H1 (cell line): ENCODE results near the gene EHD4. TPM values are rescaled to one million over a fixed set of nuclear protein-coding genes. Genes with fewer than 3 reads are reported as not detected.

Experiments used
- CTCF ChIA-PET: fragments of 300-600 bp; sonication (Branson Sonifier 250); formaldehyde crosslinking; loops from one replicate; lab custom pipeline; 2021; ENCODE audit not compliant: partially characterized antibody; lab: Charles Lee
- POLR2A ChIA-PET: fragments of 300-600 bp; sonication (Branson Sonifier 250); formaldehyde crosslinking; loops from one replicate; lab custom pipeline; 2021; ENCODE audit warnings: inconsistent platforms; ENCODE audit not compliant: partially characterized antibody; lab: Charles Lee
- DNase-seq, 2 experiments: peaks; one replicate each; pipeline versions ENCODE4 v3.0.0 to v3.0.0-alpha.2; 2010 to 2022; ENCODE audit warnings: low spot score in 2 of 2, low read depth in 1 of 2, mixed read lengths in 1 of 2
- FAIRE-seq: peaks from 2 replicates; lab custom pipeline; 2011; peaks lifted over from hg19 to GRCh38; lab: Jason Lieb, UNC
- H2AFZ ChIP-seq: 2 replicates; pipeline ENCODE4 v1.8.1; 2012; ENCODE audit warnings: low read length, inconsistent platforms
- H2AK5ac ChIP-seq: 2 replicates; pipeline ENCODE4 v1.6.1; 2013; ENCODE audit warnings: low read depth, low read length
- H2BK120ac ChIP-seq: replicated peaks from 2 replicates; pipeline ENCODE3; 2013; ENCODE audit warnings: low read depth, low read length, inconsistent platforms
- H2BK12ac ChIP-seq: 2 replicates; pipeline ENCODE4 v1.6.1; 2013; ENCODE audit warnings: low read depth, low read length
- H2BK15ac ChIP-seq: 2 replicates; pipeline ENCODE4 v1.6.1; 2013; ENCODE audit warnings: low read length
- H2BK20ac ChIP-seq: 2 replicates; pipeline ENCODE4 v1.6.1; 2013; ENCODE audit warnings: low read length
- H2BK5ac ChIP-seq: 2 replicates; pipeline ENCODE4 v1.6.1; 2013; ENCODE audit warnings: low read depth, low read length
- H3K14ac ChIP-seq: 2 replicates; pipeline ENCODE4 v1.6.1; 2013; ENCODE audit warnings: inconsistent platforms; ENCODE audit not compliant: insufficient read length
- H3K18ac ChIP-seq: 2 replicates; pipeline ENCODE4 v1.6.1; 2013; ENCODE audit warnings: low read length; ENCODE audit errors: extremely low read depth
- H3K23ac ChIP-seq: 2 replicates; pipeline ENCODE4 v1.6.1; 2013; ENCODE audit warnings: inconsistent platforms; ENCODE audit not compliant: insufficient read length
- H3K23me2 ChIP-seq: 2 replicates; pipeline ENCODE4 v1.6.1; 2013; ENCODE audit warnings: low read depth, low read length
- H3K27ac ChIP-seq: 2 replicates; pipeline ENCODE4 v1.6.1; 2011; ENCODE audit warnings: low read depth, low read length, inconsistent platforms
- H3K27me3 ChIP-seq, 4 experiments: replicated peaks in 1 of 4; 1 replicate in 1 of 4; 2 replicates in 3 of 4; pipeline versions ENCODE4 v1.6.1 to v1.8.1; 2011 to 2013; ENCODE audit warnings: low read length in 3 of 4, mild to moderate bottlenecking in 3 of 4, inconsistent platforms in 2 of 4, mixed read lengths in 2 of 4, moderate library complexity in 1 of 4; ENCODE audit not compliant: control insufficient read depth in 3 of 4, insufficient read depth in 3 of 4; ENCODE audit errors: extremely low read depth in 1 of 4
- H3K36me3 ChIP-seq, 4 experiments: 2 replicates each; pipeline versions ENCODE4 v1.6.1 to v1.8.1; 2011 to 2013; ENCODE audit warnings: mild to moderate bottlenecking in 4 of 4, low read length in 3 of 4, moderate library complexity in 2 of 4, control low read depth in 1 of 4, inconsistent platforms in 1 of 4; ENCODE audit not compliant: insufficient read depth in 4 of 4, control insufficient read depth in 2 of 4
- H3K4ac ChIP-seq: replicated peaks from 2 replicates; pipeline ENCODE3; 2013; ENCODE audit warnings: low read length, low read depth, mixed read lengths, inconsistent platforms; ENCODE audit not compliant: insufficient read length
- H3K4me1 ChIP-seq, 4 experiments: replicated peaks in 1 of 4; 1 replicate in 1 of 4; 2 replicates in 3 of 4; pipeline versions ENCODE4 v1.6.1 to v1.8.1; 2011 to 2013; ENCODE audit warnings: low read length in 3 of 4, inconsistent platforms in 2 of 4, mixed read lengths in 1 of 4; ENCODE audit not compliant: insufficient read depth in 4 of 4, control insufficient read depth in 3 of 4
- H3K4me2 ChIP-seq, 2 experiments: 2 replicates each; pipeline versions ENCODE4 v1.6.1 to v1.8.1; 2011 to 2013; ENCODE audit warnings: low read depth in 2 of 2, low read length in 2 of 2, control low read depth in 1 of 2, inconsistent platforms in 1 of 2, mild to moderate bottlenecking in 1 of 2; ENCODE audit not compliant: insufficient read depth in 1 of 2
- H3K4me3 ChIP-seq, 4 experiments: fragments of 200-600, 300-600 bp in 1 of 4; sonication (generic), shearing (Covaris generic), sonication (Bioruptor Twin) in 1 of 4; 2 replicates each; pipeline versions ENCODE4 v1.5.1 to v1.8.1; 2011 to 2016; ENCODE audit warnings: low read length in 4 of 4, low read depth in 3 of 4, control low read depth in 2 of 4, inconsistent platforms in 2 of 4, mild to moderate bottlenecking in 2 of 4, mixed read lengths in 1 of 4, moderate library complexity in 1 of 4; ENCODE audit not compliant: insufficient read depth in 2 of 4; ENCODE audit errors: extremely low read depth in 1 of 4
- H3K56ac ChIP-seq: replicated peaks from 2 replicates; pipeline ENCODE3; 2013; ENCODE audit warnings: low read depth, mild to moderate bottlenecking, mixed read lengths, low read length, inconsistent platforms; ENCODE audit not compliant: insufficient read length
- H3K79me1 ChIP-seq: 2 replicates; pipeline ENCODE4 v1.6.1; 2013; ENCODE audit warnings: low read depth, low read length, control low read depth
- H3K79me2 ChIP-seq, 2 experiments: 2 replicates each; pipeline versions ENCODE4 v1.6.1 to v1.8.1; 2012 to 2013; ENCODE audit warnings: low read length in 2 of 2, mild to moderate bottlenecking in 2 of 2, inconsistent platforms in 1 of 2; ENCODE audit not compliant: insufficient read depth in 2 of 2, control insufficient read depth in 1 of 2
- H3K9ac ChIP-seq, 4 experiments: replicated peaks in 1 of 4; 1 replicate in 1 of 4; 2 replicates in 3 of 4; pipeline versions ENCODE4 v1.6.1 to v1.8.1; 2011 to 2013; ENCODE audit warnings: low read depth in 3 of 4, low read length in 3 of 4, control low read depth in 2 of 4, mild to moderate bottlenecking in 2 of 4, moderate library complexity in 2 of 4, inconsistent platforms in 1 of 4; ENCODE audit errors: extremely low read depth in 1 of 4
- H3K9me3 ChIP-seq, 2 experiments: 2 replicates each; pipeline versions ENCODE4 v1.6.1 to v1.8.1; 2012 to 2013; ENCODE audit warnings: mild to moderate bottlenecking in 2 of 2, moderate library complexity in 2 of 2, control low read depth in 1 of 2, inconsistent platforms in 1 of 2, low read depth in 1 of 2, low read length in 1 of 2, mixed read lengths in 1 of 2; ENCODE audit not compliant: insufficient read depth in 2 of 2
- H4K20me1 ChIP-seq, 2 experiments: replicated peaks in 1 of 2; 2 replicates each; pipeline versions ENCODE3 to v1.8.1; 2011 to 2013; ENCODE audit warnings: inconsistent platforms in 2 of 2, low read length in 2 of 2, mild to moderate bottlenecking in 1 of 2; ENCODE audit not compliant: insufficient read depth in 2 of 2, control insufficient read depth in 1 of 2
- H4K5ac ChIP-seq: 2 replicates; pipeline ENCODE4 v1.6.1; 2013; ENCODE audit warnings: low read length, low read depth, mixed read lengths, inconsistent platforms; ENCODE audit not compliant: insufficient read length
- H4K8ac ChIP-seq: 2 replicates; pipeline ENCODE4 v1.8.0; 2013; ENCODE audit warnings: mild to moderate bottlenecking, moderate library complexity, low read length, inconsistent platforms; ENCODE audit not compliant: insufficient read depth; ENCODE audit errors: extremely low read depth
- H4K91ac ChIP-seq: replicated peaks from 2 replicates; pipeline ENCODE3; 2013; ENCODE audit warnings: low read length, mixed read lengths, inconsistent platforms; ENCODE audit not compliant: insufficient read length
- JUN ChIP-seq: IDR thresholded peaks from 2 replicates; pipeline ENCODE4 v1.6.1; 2011; ENCODE audit warnings: low read depth, mild to moderate bottlenecking, improper control_type of control experiment, low read length
- RAD21 ChIP-seq, 2 experiments: IDR thresholded peaks in 1 of 2; conservative IDR thresholded peaks in 1 of 2; 2 replicates each; pipeline ENCODE4 v1.6.1; 2011; ENCODE audit warnings: low read depth in 2 of 2, low read length in 2 of 2, improper control_type of control experiment in 1 of 2, inconsistent platforms in 1 of 2, mild to moderate bottlenecking in 1 of 2, moderate library complexity in 1 of 2
- WGBS, 2 experiments: shearing (Covaris generic) in 1 of 2; methylation state at CpG; one replicate each; pipeline versions ENCODE4 v1.1.6 to v1.1.7; 2013 to 2015; ENCODE audit warnings: low lambda C conversion rate in 2 of 2, mixed read lengths in 2 of 2, inconsistent platforms in 1 of 2, low coverage in 1 of 2, missing lambda C conversion rate in 1 of 2; ENCODE audit not compliant: insufficient replicate concordance in 2 of 2, insufficient coverage in 1 of 2, insufficient read length in 1 of 2; ENCODE audit errors: extremely low coverage in 1 of 2, missing lambda C conversion rate in 1 of 2; 5-methylcytosine and 5-hydroxymethylcytosine counted together
- long read RNA-seq, 2 experiments: library from RNA in 1 of 2; library from capped mRNA in 1 of 2; stranded (forward); transcript quantifications; one replicate each; pipeline ENCODE4 v2.0.0, GENCODE V29; 2021; ENCODE audit warnings: inconsistent platforms in 1 of 2
- polyA minus RNA-seq, 3 experiments: library from RNA; depleted of rRNA, polyadenylated mRNA; stranded (reverse); fragments of >200 nt; gene quantifications; 1 replicate in 2 of 3; 2 replicates in 1 of 3; pipeline ENCODE4 v1.2.3, GENCODE V29; 2011
- polyA plus RNA-seq, 7 experiments: library from polyadenylated mRNA; depleted of rRNA in 3 of 7; stranded (reverse) in 5 of 7; unstranded in 2 of 7; fragments of >200 nt in 5 of 7; fragments of 200-250 nt in 2 of 7; gene quantifications; 1 replicate in 5 of 7; 2 replicates in 1 of 7; 4 replicates in 1 of 7; pipeline versions ENCODE4 v1.2.1 to v1.2.3, GENCODE V29; 2011 to 2013; ENCODE audit warnings: missing spikeins in 2 of 7, mixed read lengths in 2 of 7
- total RNA-seq: library from RNA; stranded (reverse); fragmentation: NEBNext Ultra II Directional; extraction: Animal tissue kit (Norgen Biotek cat#: 25700); gene quantifications from 2 replicates; pipeline ENCODE4 v1.2.1, GENCODE V29; 2021

Gene EHD4
- 24.5 and 25.6 TPM in 2 replicates for total RNA-seq
- 17.5 and 19.8 TPM in 2 replicates for polyA plus RNA-seq (2011; rRNA removed)
- polyA plus RNA-seq (2011; cell fraction: cytosol; rRNA removed): 18.3 TPM
- 17.6 TPM for polyA plus RNA-seq (2011; cell fraction: nucleus; rRNA removed)
- polyA plus RNA-seq (2012, experiment 1 of 2): 17.4 to 19.9 TPM (median 19.3 TPM) in 4 replicates
- 19.4 TPM for polyA plus RNA-seq (2012, experiment 2 of 2)
- polyA plus RNA-seq (2013, experiment 1 of 2): 12.8 TPM
- polyA plus RNA-seq (2013, experiment 2 of 2): 13.5 TPM
- polyA minus RNA-seq (2011; rRNA and poly(A)+ RNA removed): 23.8 TPM in 2 replicates
- 16.7 TPM for polyA minus RNA-seq (2011; cell fraction: cytosol; rRNA and poly(A)+ RNA removed)
- 25.9 TPM for polyA minus RNA-seq (2011; cell fraction: nucleus; rRNA and poly(A)+ RNA removed)
- long read RNA-seq, experiment 1, full-length matches to known transcripts: 9 of 50 reads
- long read RNA-seq, experiment 1, partial matches to known transcripts: 6 of 50 reads
- long read RNA-seq, experiment 1, other reads (novel, unspliced or antisense): 35 of 50 reads
- long read RNA-seq, experiment 2, partial matches to known transcripts: 0 of 14 reads
- long read RNA-seq, experiment 2, other reads (novel, unspliced or antisense): 14 of 14 reads

DNA sequence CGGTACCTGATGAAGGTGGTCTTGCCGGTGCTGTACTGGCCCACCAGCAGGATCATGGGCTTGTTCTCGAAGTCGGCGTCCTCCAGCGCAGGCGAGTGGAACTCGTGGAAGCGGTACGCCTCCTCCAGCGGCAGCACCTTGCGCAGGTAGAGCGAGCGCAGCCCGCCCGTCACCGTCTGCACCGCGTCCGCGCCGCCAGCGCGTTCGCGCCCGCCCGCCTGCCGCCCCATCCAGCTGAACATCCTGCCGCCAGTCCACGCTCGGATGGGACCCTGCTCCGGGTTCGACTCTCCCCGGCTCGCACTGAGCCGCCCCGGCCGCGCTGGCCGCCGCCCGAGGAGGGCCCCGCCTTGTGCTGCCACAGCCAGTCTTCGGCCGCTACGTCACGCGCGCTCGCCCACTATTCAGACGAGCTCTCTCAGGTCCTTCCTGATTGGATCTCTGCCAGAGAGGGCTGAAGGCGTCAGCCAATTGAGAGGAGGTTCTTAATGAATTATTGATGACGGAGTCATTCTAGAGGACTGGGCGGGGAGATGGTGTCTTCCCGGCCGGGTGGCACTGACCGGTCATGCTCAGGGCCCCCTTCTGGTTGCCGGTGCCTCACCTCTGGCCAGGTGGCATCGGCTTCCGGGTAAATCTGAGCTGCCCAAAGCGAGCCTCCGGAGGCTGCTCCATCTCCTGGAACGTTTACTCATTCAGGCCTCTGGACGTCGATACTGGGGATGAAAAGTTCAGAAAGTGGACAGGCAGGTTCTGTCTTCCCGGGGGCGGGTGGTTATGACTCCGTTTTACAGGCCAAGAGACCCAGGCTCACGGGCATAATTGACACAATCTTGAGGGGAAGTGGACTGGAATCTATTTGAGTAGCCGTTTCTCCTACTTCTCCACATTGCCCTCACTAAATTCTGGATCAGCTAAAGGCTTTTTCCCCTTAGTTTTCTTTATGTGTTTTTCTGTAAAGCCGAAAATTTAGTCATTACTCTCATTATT, at the start of gene EHD4:
Gene EHD4 (minus strand): TSS at position 305 of the 990 bp plus-strand sequence. CDS start 63 bp downstream, at position 242.
- Histone ChIP-seq H3K4ac (peak within 1 kb of the TSS; percentile 89), H3K9ac (peak within 1 kb of the TSS; percentile 73 to 94 (median 86)), H2AK5ac (0 out of 2 replicates have a peak within 1 kb of the TSS, but pooled peaks have one; percentile 59), H3K27me3 (no peaks in the 10 kb centered on the region), H4K8ac (peak within 1 kb of the TSS; percentile 87), H3K23ac (peak within 1 kb of the TSS; percentile 18), H2BK120ac (no peak within 1 kb of the TSS), H3K4me1 (peaks cover 0 to 10% (median 5%) of the 10 kb centered on the region in 4 experiments; a peak in 3 of 7 replicates), H2BK5ac (peak within 1 kb of the TSS; percentile 88), H4K91ac (peak within 1 kb of the TSS; percentile 73), H3K79me1 (peaks cover 19% of the 10 kb centered on the region), H2AFZ (peak within 1 kb of the TSS; percentile 83; the same call in 1 of the 2 replicates), H2BK15ac (no peak within 1 kb of the TSS), H2BK20ac (no peak within 1 kb of the TSS), H3K27ac (peak within 1 kb of the TSS; percentile 89), H4K20me1 (peaks cover 9 to 15% of the 10 kb centered on the region in 2 experiments), H3K9me3 (no peaks in the 10 kb centered on the region), H4K5ac (peak within 1 kb of the TSS; percentile 89), H3K56ac (peak within 1 kb of the TSS; percentile 94), H3K18ac (peak within 1 kb of the TSS; percentile 96), H3K36me3 (no peaks in the 10 kb centered on the region), H2BK12ac (no peak within 1 kb of the TSS), H3K4me2 (peak within 1 kb of the TSS; percentile 88 to 90), H3K23me2 (peaks cover 5% of the 10 kb centered on the region; the same call in 1 of the 2 replicates), H3K14ac (peak within 1 kb of the TSS; percentile 90), H3K4me3 (peak within 1 kb of the TSS; percentile 75 to 100 (median 93)), H3K79me2 (peaks cover 12 to 38% of the 10 kb centered on the region in 2 experiments)
- ChIA-PET CTCF (interaction anchor here (0.6 to 3.0 kb wide), 6 partner anchors 9 to 497 kb away, joined by 3 to 15 read pairs (median 6); no protein-coding TSS in a partner anchor), POLR2A (interaction anchor here (0.5 to 2.2 kb wide), 15 partner anchors 9 to 534 kb away, joined by 3 to 14 read pairs (median 3); no protein-coding TSS in a partner anchor)
- 4% methylated on average over 60 of the region's 72 CpGs; no CpG with 5 or more reads in 1 of the 2 experiments for WGBS, 2 experiments
- peak; percentile 94 to 95 for DNase-seq
- FAIRE-seq: peak; percentile 89
- TF ChIP-seq RAD21 (IDR thresholded peaks at IDR 0.05 in 1 of 2, conservative IDR thresholded peaks at IDR 0.05 in 1 of 2; ENCODE audit: low read depth in 2 of 2, low read length in 2 of 2) (peak in 1 of 2 experiments; percentile 25; a peak in 1 of 4 replicates), JUN (no peak)
